Neutrophil (primary cell): ENCODE results near the gene FAM162A.

ENCODE experiments used
- H3K27ac ChIP-seq: fragments of 200-600 bp; sonication (generic); 2 replicates; pipeline ENCODE4 v1.5.1; 2016; ENCODE audit warnings: mild to moderate bottlenecking, moderate library complexity
- H3K27me3 ChIP-seq: fragments of 200-600 bp; sonication (generic); 2 replicates; pipeline ENCODE4 v1.6.0; 2016; ENCODE audit warnings: mild to moderate bottlenecking
- H3K36me3 ChIP-seq: fragments of 200-600 bp; sonication (generic); 2 replicates; pipeline ENCODE4 v1.5.1; 2017
- H3K4me1 ChIP-seq, 2 experiments: fragments of 200-600 bp in 1 of 2; sonication (generic) in 1 of 2; 1 replicate in 1 of 2; 2 replicates in 1 of 2; pipeline versions ENCODE4 v1.5.1 to v1.6.1; 2013 to 2016; ENCODE audit warnings: low read depth in 1 of 2, low read length in 1 of 2, mild to moderate bottlenecking in 1 of 2, moderate library complexity in 1 of 2; ENCODE audit not compliant: control insufficient read depth in 1 of 2, insufficient read depth in 1 of 2
- H3K4me3 ChIP-seq, 2 experiments: fragments of 200-600 bp in 1 of 2; sonication (generic) in 1 of 2; 1 replicate in 1 of 2; 2 replicates in 1 of 2; pipeline ENCODE4 v1.5.1; 2013 to 2016; ENCODE audit warnings: low read depth in 1 of 2, low read length in 1 of 2, mild to moderate bottlenecking in 1 of 2, moderate library complexity in 1 of 2
- H3K9me3 ChIP-seq: fragments of 200-600 bp; sonication (generic); 2 replicates; pipeline ENCODE4 v1.5.1; 2016
- CTCF ChIP-seq: fragments of 200-600 bp; sonication (generic); IDR thresholded peaks from 2 replicates; pipeline ENCODE4 v1.5.1; 2016; ENCODE audit warnings: antibody characterized with exemption

The FAM162A gene

GRCh38 chr3:122451371-122451770 is 67.4 kb downstream of the FAM162A start:
- H3K4me1 ChIP-seq = no peaks in the 10 kb centered on the region
- H3K9me3 ChIP-seq = no peaks in the 10 kb centered on the region
- H3K27me3 ChIP-seq = no peaks in the 10 kb centered on the region
- H3K27ac ChIP-seq = no peak overlapping the region
- TF ChIP-seq CTCF = no peak
- no peak overlapping the region for H3K4me3 ChIP-seq
- H3K36me3 ChIP-seq = peaks cover 64% of the 10 kb centered on the region

GRCh38 chr3:122456074-122456473 is 72.1 kb downstream of the FAM162A start:
- Histone ChIP-seq H3K4me1 (no peaks in the 10 kb centered on the region), H3K4me3 (no peak overlapping the region), H3K27me3 (no peaks in the 10 kb centered on the region), H3K9me3 (no peaks in the 10 kb centered on the region), H3K27ac (no peak overlapping the region), H3K36me3 (peaks cover 76% of the 10 kb centered on the region)
- TF ChIP-seq CTCF = no peak

GRCh38 chr3:122457706-122458105 is 73.7 kb downstream of the FAM162A start:
- H3K4me3 ChIP-seq = no peak overlapping the region
- H3K9me3 ChIP-seq = no peaks in the 10 kb centered on the region
- no peak overlapping the region for H3K27ac ChIP-seq
- H3K36me3 ChIP-seq = peaks cover 78% of the 10 kb centered on the region
- no peak for TF ChIP-seq CTCF
- no peaks in the 10 kb centered on the region for H3K4me1 ChIP-seq
- no peaks in the 10 kb centered on the region for H3K27me3 ChIP-seq

- no peaks in the 10 kb centered on the region for H3K4me1 ChIP-seq
- no peaks in the 10 kb centered on the region for H3K27me3 ChIP-seq
- H3K9me3 ChIP-seq = no peaks in the 10 kb centered on the region
- TF ChIP-seq CTCF = no peak
- peaks cover 79% of the 10 kb centered on the region for H3K36me3 ChIP-seq
- H3K27ac ChIP-seq = no peak overlapping the region
- no peak overlapping the region for H3K4me3 ChIP-seq
Measured at GRCh38 chr3:122458992-122459391, 75.0 kb downstream of the FAM162A start.

- H3K4me1 ChIP-seq = no peaks in the 10 kb centered on the region
- TF ChIP-seq CTCF = no peak
- H3K27ac ChIP-seq = no peak overlapping the region
- no peaks in the 10 kb centered on the region for H3K9me3 ChIP-seq
- H3K27me3 ChIP-seq = no peaks in the 10 kb centered on the region
- H3K36me3 ChIP-seq = peaks cover 78% of the 10 kb centered on the region
- no peak overlapping the region for H3K4me3 ChIP-seq
Measured at GRCh38 chr3:122461806-122462205, 77.8 kb downstream of the FAM162A start.
